Aorta (tissue), 5 donors: ENCODE measurements around the gene FAM3D. TPM values are rescaled to one million over a fixed set of nuclear protein-coding genes. Genes with fewer than 3 reads are reported as not detected.

ENCODE experiments used
- ATAC-seq: fragments of 200-7000 bp; cut with Tn5 transposase; one replicate; pipeline ENCODE4 v1.9.1; 2022; ENCODE audit warnings: moderate library complexity; ENCODE audit not compliant: low FRiP score
- DNase-seq, 2 donors: peaks; one replicate each; pipeline ENCODE4 v3.0.0-alpha.2; 2020
- H3K27ac ChIP-seq, 2 donors: one replicate each; pipeline ENCODE4 v1.5.1; 2013; ENCODE audit warnings: low read length in 2 of 2, mild to moderate bottlenecking in 2 of 2, moderate library complexity in 2 of 2, control low read depth in 1 of 2, inconsistent platforms in 1 of 2, low read depth in 1 of 2
- H3K27me3 ChIP-seq, 2 donors: one replicate each; pipeline ENCODE4 v1.6.1; 2013; ENCODE audit warnings: control low read depth in 1 of 2, low read length in 1 of 2, mild to moderate bottlenecking in 1 of 2, moderate library complexity in 1 of 2; ENCODE audit not compliant: insufficient read depth in 2 of 2, control insufficient read depth in 1 of 2
- H3K36me3 ChIP-seq, 2 donors: one replicate each; pipeline ENCODE4 v1.6.1; 2013; ENCODE audit warnings: control low read depth in 1 of 2, low read length in 1 of 2, mild to moderate bottlenecking in 1 of 2; ENCODE audit not compliant: insufficient read depth in 2 of 2, control insufficient read depth in 1 of 2
- H3K4me1 ChIP-seq, 2 donors: one replicate each; pipeline ENCODE4 v1.6.1; 2013; ENCODE audit warnings: low read length in 2 of 2, control low read depth in 1 of 2, mild to moderate bottlenecking in 1 of 2, moderate library complexity in 1 of 2; ENCODE audit not compliant: insufficient read depth in 2 of 2, control insufficient read depth in 1 of 2
- H3K4me3 ChIP-seq, 2 donors: one replicate each; pipeline ENCODE4 v1.5.1; 2013; ENCODE audit warnings: low read length in 2 of 2, control low read depth in 1 of 2, mild to moderate bottlenecking in 1 of 2
- H3K9me3 ChIP-seq: one replicate; pipeline ENCODE4 v1.6.1; 2013; ENCODE audit warnings: mild to moderate bottlenecking, low read length; ENCODE audit not compliant: control insufficient read depth
- WGBS, 2 donors: extraction: QIAGEN DNeasy Blood & Tissue Kit; methylation state at CpG; one replicate each; pipeline ENCODE4 v1.1.7; 2013; 5-methylcytosine and 5-hydroxymethylcytosine counted together
- intact Hi-C, 2 donors: fragments of 100-400 bp; cut with DNase I; formaldehyde crosslinking; loops; one replicate each; pipeline versions ENCODE4 v1.14.2 to v1.15.0; 2022
- polyA plus RNA-seq, 2 donors: library from polyadenylated mRNA; stranded (reverse); fragments of 200-250 nt; gene quantifications; one replicate each; pipeline ENCODE4 v1.2.3, GENCODE V29; 2013
- total RNA-seq, 2 donors: library from RNA; stranded (reverse); fragmentation: NEBNext Ultra II Directional; extraction: Animal tissue kit (Norgen Biotek cat#: 25700); gene quantifications; one replicate each; pipeline ENCODE4 v1.2.1, GENCODE V29; 2021
- donor health status: healthy with polysubstance abuse.
- donor health status: Bipolar disorder and iron deficiency.
- donor health status: DM: no; HTN: no; CAD: no.
- donor health status: DM: no; HTN: no; CAD: no.
- donor health status: DM: yes; HTN: yes; CAD: no.

The FAM3D gene
- total and polyA plus RNA-seq, 4 donors: 0.54 to 8.8 TPM; not detected in 2

DNA sequence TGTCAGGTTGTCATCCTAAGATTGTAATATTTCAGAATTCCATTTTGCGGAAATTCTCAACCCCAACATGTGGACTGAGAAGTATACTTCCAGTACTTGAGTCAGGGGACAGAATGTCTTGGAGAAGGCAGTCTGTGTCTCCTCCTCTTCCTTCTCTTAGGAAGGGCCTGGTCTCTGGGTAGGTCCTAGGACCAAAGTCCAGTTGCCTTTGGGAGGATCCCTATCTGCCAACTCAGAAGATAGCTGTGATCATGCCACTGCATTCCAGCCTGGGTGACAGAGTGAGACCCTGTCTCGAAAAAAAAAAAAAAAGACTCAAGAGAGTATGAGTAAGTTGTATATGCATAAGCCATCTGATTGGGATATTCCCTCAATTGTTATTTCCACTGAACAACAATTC, 23.9 kb upstream of the FAM3D start:
- 85 to 86% methylated on average over 2 of the region's 2 CpGs for WGBS, 2 donors
- Histone ChIP-seq H3K36me3 (no peaks in the 10 kb centered on the region), H3K9me3 (peaks cover 1% of the 10 kb centered on the region), H3K4me3 (no peak overlapping the region), H3K4me1 (no peaks in the 10 kb centered on the region), H3K27ac (no peak overlapping the region), H3K27me3 (no peaks in the 10 kb centered on the region)
- no peak for ATAC-seq
- no peak for DNase-seq
- intact Hi-C loops: no loop called here

DNA sequence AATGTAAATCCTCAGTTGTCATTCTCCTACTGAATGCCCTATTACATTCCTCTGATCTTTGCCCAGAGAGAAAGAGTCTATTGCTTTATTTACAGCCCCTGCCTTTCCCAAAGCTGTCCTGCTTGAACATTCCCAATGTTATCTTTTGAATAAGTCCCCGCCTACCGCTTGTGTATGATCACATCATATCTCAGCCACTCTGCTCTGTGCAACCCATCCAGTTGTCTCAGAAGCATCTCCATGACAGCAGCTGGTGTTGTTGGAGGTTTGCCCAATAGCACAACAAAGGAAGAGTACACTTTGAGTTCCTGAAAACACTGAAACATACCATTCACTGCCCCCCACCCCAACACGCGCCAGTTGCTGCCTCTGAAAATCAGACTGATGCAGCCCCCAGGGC, 22.0 kb upstream of the FAM3D start:
- no peaks in the 10 kb centered on the region for H3K27me3 ChIP-seq
- peaks cover 1% of the 10 kb centered on the region for H3K9me3 ChIP-seq
- H3K4me3 ChIP-seq: no peak overlapping the region
- intact Hi-C loops: no loop called here
- ATAC-seq (no peak), DNase-seq (no peak)
- H3K27ac ChIP-seq: no peak overlapping the region
- H3K4me1 ChIP-seq: no peaks in the 10 kb centered on the region
- WGBS, 2 donors: 91 to 93% methylated on average over 4 of the region's 4 CpGs
- no peaks in the 10 kb centered on the region for H3K36me3 ChIP-seq

DNA sequence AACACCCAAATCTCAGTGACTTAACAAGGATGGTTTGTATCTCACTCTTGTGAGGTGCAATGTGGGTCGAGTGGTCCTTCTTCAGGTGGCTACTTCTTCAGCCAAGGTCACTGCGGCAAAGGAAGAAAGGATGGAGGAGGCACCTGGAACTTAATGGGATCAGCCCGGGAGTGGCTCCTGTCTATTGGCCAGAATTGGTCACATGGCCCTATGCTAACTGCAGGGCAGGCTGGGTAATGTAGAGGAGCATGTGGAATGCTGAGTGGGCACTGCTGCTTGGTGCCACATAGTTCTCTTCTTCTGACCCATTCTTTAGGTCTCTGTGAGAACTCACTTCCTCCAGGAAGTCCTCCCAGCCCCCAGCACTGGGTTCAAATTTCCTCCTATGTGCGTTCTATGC, 20.3 kb upstream of the FAM3D start:
- intact Hi-C loops: no loop called here
- no peak overlapping the region for H3K4me3 ChIP-seq
- no peaks in the 10 kb centered on the region for H3K4me1 ChIP-seq
- H3K27me3 ChIP-seq: no peaks in the 10 kb centered on the region
- H3K36me3 ChIP-seq: no peaks in the 10 kb centered on the region
- no peak for DNase-seq
- WGBS, 2 donors: 87 to 90% methylated on average over 4 of the region's 4 CpGs
- peaks cover 1% of the 10 kb centered on the region for H3K9me3 ChIP-seq
- no peak overlapping the region for H3K27ac ChIP-seq
- ATAC-seq: no peak

DNA sequence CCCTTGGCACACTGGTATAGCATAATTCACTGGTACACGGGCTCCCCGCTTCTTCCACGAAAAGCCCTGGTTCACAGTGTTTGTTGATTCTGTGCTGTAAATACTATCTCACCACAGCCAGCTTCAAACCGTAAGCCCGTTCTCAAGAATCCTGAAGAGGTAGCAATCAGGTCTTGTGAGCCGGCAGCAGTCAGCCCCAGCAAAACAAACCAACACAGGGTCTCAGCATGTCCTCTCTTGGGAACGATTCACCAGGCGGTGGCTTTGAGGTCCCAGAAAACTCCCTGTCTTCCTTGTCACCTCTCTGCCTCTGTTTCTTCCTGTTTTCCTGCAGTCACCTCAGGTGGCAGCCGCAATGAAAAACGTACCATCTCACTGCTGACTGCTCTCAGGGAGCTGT, 19.1 kb upstream of the FAM3D start:
- Histone ChIP-seq H3K36me3 (no peaks in the 10 kb centered on the region), H3K27me3 (no peaks in the 10 kb centered on the region), H3K9me3 (peaks cover 1% of the 10 kb centered on the region), H3K4me1 (no peaks in the 10 kb centered on the region), H3K4me3 (no peak overlapping the region), H3K27ac (no peak overlapping the region)
- DNase-seq: no peak
- no peak for ATAC-seq
- intact Hi-C loops: no loop called here
- 59 to 62% methylated on average over 10 of the region's 10 CpGs for WGBS, 2 donors

DNA sequence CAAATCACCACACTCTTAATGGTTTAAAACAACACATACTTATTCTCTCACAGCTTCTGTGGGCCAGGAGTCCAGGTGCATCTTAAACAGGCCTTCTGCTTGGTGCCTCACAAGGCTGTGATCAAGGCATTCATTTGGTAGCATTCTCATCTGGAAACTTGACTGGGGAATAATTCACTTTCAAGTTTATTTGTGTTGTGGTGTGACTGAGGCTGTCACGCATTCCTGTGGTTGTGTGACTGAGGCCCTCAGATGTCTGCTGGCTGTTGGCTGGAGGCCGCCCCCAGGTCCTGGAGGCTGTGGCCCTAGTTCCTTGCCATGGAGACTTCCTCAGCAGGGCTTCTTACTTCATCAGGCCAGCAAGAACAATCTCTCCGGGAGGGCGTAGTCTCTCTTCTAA, 16.9 kb upstream of the FAM3D start:
- intact Hi-C loops: no loop called here
- H3K36me3 ChIP-seq: no peaks in the 10 kb centered on the region
- WGBS, 2 donors: 80 to 90% methylated on average over 4 of the region's 4 CpGs
- H3K9me3 ChIP-seq: no peaks in the 10 kb centered on the region
- H3K4me1 ChIP-seq: no peaks in the 10 kb centered on the region
- ATAC-seq (no peak), DNase-seq (no peak)
- no peaks in the 10 kb centered on the region for H3K27me3 ChIP-seq
- H3K27ac ChIP-seq: no peak overlapping the region
- H3K4me3 ChIP-seq: no peak overlapping the region

DNA sequence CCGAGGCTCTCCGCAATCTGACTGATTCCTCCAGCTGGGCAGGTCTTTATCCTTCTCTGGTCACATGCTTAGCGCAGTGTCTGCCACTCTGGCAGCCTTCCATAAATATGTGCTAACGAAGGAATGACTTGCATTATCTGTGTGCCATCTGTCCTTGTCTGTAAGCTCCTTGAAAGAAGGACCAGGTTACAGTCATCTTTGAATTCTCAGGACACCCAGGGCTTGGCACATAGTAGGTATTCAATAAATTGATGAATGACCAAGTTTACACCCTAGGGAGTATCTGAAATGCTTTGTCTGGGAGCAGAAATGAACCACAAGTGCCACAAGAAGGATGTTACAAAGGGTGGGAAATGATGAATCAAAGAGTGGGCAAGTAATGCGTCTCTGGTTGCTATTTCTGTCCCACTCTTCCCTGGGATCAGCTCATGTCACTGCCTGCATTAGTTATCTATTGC, 16.5 kb upstream of the FAM3D start:
- intact Hi-C loops: no loop called here
- WGBS, 2 donors: 82 to 87% methylated on average over 5 of the region's 5 CpGs
- Histone ChIP-seq H3K4me3 (no peak overlapping the region), H3K27me3 (no peaks in the 10 kb centered on the region), H3K36me3 (no peaks in the 10 kb centered on the region), H3K9me3 (no peaks in the 10 kb centered on the region), H3K27ac (no peak overlapping the region), H3K4me1 (no peaks in the 10 kb centered on the region)
- ATAC-seq: no peak
- no peak for DNase-seq

DNA sequence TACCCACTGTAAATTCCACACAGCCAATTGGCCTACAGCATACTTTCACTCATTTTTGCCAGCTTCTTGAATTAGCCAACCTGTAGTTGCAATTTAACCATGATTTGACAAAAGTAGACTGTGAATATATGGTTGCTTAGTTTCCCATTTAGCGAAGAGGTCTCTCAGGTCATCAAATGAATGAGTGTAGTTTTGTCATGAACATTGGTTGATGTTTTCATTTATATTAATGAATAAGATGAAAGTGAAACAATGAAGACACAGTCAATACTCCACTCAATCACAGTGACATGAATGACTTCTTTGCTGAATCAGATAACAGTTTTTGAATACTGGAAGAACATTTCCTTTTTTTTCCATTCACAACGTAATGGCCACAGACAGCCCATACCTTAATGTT, 15.3 kb upstream of the FAM3D start:
- ATAC-seq (no peak), DNase-seq (no peak)
- H3K4me3 ChIP-seq: no peak overlapping the region
- H3K36me3 ChIP-seq: no peaks in the 10 kb centered on the region
- H3K27ac ChIP-seq: no peak overlapping the region
- H3K9me3 ChIP-seq: no peaks in the 10 kb centered on the region
- H3K4me1 ChIP-seq: no peaks in the 10 kb centered on the region
- no peaks in the 10 kb centered on the region for H3K27me3 ChIP-seq
- WGBS, 2 donors: 80 to 84% methylated on average over 2 of the region's 2 CpGs
- intact Hi-C loops: no loop called here

DNA sequence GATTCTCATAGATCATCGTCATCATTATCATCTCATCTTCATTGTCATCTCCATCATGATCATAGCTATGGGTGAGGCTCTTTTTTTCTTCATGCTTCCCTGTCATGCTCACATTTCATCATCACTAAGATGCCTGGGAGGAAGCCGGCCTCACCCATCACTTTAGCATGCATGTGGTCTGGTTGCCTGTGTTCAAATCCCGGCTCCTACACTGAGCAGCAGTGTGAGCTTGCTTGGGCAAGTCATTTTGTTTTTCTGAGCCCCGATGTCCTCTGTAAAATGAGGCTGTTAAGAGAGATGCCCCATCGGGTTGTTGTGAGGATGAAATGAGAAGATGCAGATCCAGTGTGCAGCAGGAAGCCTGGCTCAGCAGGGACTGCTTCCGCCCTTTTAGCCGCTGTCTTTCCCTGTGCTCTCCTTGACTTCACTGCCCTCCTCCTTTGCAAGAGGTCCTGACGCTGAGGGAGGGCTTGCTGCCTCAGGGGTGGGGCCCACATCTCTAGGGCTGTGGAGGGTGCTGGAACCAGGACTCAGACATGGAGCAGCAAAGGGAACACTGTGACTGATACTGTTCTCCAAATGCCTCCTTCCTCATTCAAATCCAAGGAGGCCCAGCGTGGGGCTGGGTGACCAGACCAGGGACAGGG, 14.4 kb upstream of the FAM3D start:
- Histone ChIP-seq H3K27me3 (no peaks in the 10 kb centered on the region), H3K4me3 (no peak overlapping the region), H3K4me1 (no peaks in the 10 kb centered on the region), H3K9me3 (no peaks in the 10 kb centered on the region), H3K36me3 (no peaks in the 10 kb centered on the region), H3K27ac (no peak overlapping the region)
- DNase-seq (no peak), ATAC-seq (peak; percentile 26)
- intact Hi-C loops: no loop called here
- WGBS, 2 donors: 81 to 90% methylated on average over 8 to 9 of the region's 9 CpGs

DNA sequence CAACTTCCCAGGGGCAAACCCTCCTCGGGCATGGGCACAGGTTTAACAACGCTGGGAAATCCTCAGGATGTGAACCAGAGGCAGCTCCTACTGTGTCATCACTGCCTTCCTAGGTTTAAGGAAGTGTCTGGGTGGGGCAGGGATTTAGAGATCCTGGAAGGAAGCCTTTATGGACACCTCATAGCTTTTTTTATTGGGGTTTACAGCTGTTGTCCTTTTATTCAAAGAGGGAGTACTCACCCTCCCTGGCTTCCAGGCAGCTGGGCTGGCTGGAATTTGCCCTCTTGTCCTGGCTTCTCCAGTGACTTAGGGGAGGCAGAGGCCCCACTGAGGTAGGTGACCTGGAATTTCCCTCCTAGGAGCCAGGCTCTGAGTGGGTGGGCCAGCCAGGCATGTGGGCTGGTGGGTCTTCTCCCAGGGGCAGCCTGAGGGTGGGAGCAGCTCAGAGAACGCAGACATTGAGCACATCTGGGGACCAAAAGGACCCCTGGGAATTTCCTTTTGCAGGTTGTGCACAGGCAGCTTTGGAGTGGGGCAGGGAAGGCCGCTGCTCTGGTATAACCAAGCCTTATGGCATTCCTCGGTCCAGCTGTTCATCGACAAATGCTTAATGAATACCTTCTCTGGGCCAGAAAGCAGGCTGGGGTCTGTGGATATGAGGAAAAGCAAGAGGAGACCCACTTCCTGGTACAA, 13.5 kb upstream of the FAM3D start:
- 61 to 73% methylated on average over 6 of the region's 6 CpGs for WGBS, 2 donors
- H3K27ac ChIP-seq: no peak overlapping the region
- DNase-seq (no peak), ATAC-seq (no peak)
- H3K36me3 ChIP-seq: no peaks in the 10 kb centered on the region
- H3K4me1 ChIP-seq: no peaks in the 10 kb centered on the region
- intact Hi-C loops: no loop called here
- no peak overlapping the region for H3K4me3 ChIP-seq
- H3K9me3 ChIP-seq: no peaks in the 10 kb centered on the region
- H3K27me3 ChIP-seq: no peaks in the 10 kb centered on the region
